ENCODE measurements around the gene SERPINA5. TPM values are rescaled to one million over a fixed set of nuclear protein-coding genes. Genes with fewer than 3 reads are reported as not detected.

SERPINA5 gene
- total and polyA plus RNA-seq, 2 of the 8 experiments (the other 6 are each of a cell fraction or from before 2014, with no cell fraction given) = 1.8 to 1.9 TPM

DNA sequence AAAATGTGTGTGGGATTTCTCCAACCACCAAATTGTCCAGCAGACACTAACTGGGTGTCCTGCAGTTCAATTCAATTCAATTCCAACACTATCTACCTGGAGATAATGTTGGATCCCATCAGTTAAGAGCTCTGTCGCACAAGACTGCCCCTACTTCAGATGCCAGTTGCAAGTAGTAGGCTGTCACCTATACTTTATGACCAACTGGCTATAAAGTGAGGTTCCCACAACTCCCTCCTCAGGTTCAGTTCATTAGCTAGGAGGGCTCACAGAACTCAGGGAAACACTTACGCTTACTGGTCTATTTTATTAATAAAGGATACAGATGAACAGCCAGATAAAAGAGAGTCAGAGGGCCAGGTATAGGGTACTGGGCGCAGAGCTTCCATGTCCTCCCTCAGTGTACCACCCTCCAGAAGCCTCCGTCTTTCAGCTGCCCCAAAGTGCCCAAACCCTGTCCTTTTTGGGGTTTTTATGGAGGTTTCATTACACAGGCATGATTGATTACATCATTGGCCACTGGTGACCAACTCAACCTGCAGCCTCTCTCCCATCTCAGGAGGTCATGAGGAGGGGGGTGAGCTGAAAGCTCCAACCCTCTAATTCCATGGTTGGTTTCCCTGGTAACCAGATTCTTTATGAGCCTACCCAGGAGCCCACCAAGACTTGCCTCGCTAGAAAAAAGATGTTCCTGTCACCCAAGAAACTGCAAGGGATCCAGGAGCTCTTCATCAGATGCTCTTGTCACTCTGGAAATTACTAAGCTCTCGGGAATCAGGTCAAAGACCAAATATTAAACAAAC lies 7.5 kb upstream of the SERPINA5 start:
- Histone ChIP-seq H3K56ac (replicated peaks; ENCODE audit: insufficient read length, low read depth, low read length) (no peak overlapping the region), H3K79me2 (ENCODE audit: control insufficient read depth in 1 of 2, insufficient read depth in 2 of 2, low read length in 2 of 2) (no peaks in the 10 kb centered on the region), H3K4me2 (ENCODE audit: insufficient read depth in 1 of 2, low read depth in 2 of 2, low read length in 2 of 2) (no peak overlapping the region), H3K4ac (replicated peaks; ENCODE audit: insufficient read length, low read depth, low read length) (no peak overlapping the region), H4K20me1 (replicated peaks in 1 of 2; ENCODE audit: control insufficient read depth in 1 of 2, insufficient read depth in 2 of 2, low read length in 2 of 2) (no peaks in the 10 kb centered on the region), H3K36me3 (ENCODE audit: control insufficient read depth in 2 of 4, insufficient read depth in 4 of 4, low read length in 3 of 4) (no peaks in the 10 kb centered on the region), H2BK120ac (replicated peaks; ENCODE audit: low read depth, low read length) (no peak overlapping the region), H3K18ac (ENCODE audit: extremely low read depth, low read length) (no peak overlapping the region), H4K5ac (ENCODE audit: insufficient read length, low read depth, low read length) (no peak overlapping the region), H3K79me1 (ENCODE audit: low read depth, low read length) (no peaks in the 10 kb centered on the region), H3K14ac (ENCODE audit: insufficient read length) (no peak overlapping the region), H2AK5ac (ENCODE audit: low read depth, low read length) (no peak overlapping the region), H2AFZ (ENCODE audit: low read length) (no peak overlapping the region), H3K9ac (replicated peaks in 1 of 4; ENCODE audit: extremely low read depth in 1 of 4, low read depth in 3 of 4, low read length in 3 of 4) (no peak overlapping the region), H4K91ac (replicated peaks; ENCODE audit: insufficient read length, low read length) (no peak overlapping the region), H2BK20ac (ENCODE audit: low read length) (no peak overlapping the region), H2BK5ac (ENCODE audit: low read depth, low read length) (no peak overlapping the region), H3K4me3 (ENCODE audit: extremely low read depth in 1 of 4, insufficient read depth in 2 of 4, low read depth in 3 of 4, low read length in 4 of 4) (no peak overlapping the region), H3K27me3 (replicated peaks in 1 of 4; ENCODE audit: control insufficient read depth in 3 of 4, extremely low read depth in 1 of 4, insufficient read depth in 3 of 4, low read length in 3 of 4) (peaks cover 0 to 2% (median 0%) of the 10 kb centered on the region in 4 experiments; a peak in 2 of 7 replicates), H3K23me2 (ENCODE audit: low read depth, low read length) (peaks cover 3% of the 10 kb centered on the region; the same call in 1 of the 2 replicates), H4K8ac (ENCODE audit: extremely low read depth, insufficient read depth, low read length) (no peak overlapping the region), H2BK15ac (ENCODE audit: low read length) (no peak overlapping the region), H3K4me1 (replicated peaks in 1 of 4; ENCODE audit: control insufficient read depth in 3 of 4, insufficient read depth in 4 of 4, low read length in 3 of 4) (no peaks in the 10 kb centered on the region), H3K23ac (ENCODE audit: insufficient read length) (no peak overlapping the region), H3K9me3 (ENCODE audit: insufficient read depth in 2 of 2, low read depth in 1 of 2, low read length in 1 of 2) (peaks cover 3% of the 10 kb centered on the region in 2 experiments; a peak in 1 of 4 replicates), H2BK12ac (ENCODE audit: low read depth, low read length) (no peak overlapping the region), H3K27ac (ENCODE audit: low read depth, low read length) (no peak overlapping the region)
- 93% methylated on average over 6 of the region's 6 CpGs; no CpG with 5 or more reads in 1 of the 2 experiments for WGBS, 2 experiments (ENCODE audit: extremely low coverage in 1 of 2, insufficient coverage in 1 of 2, insufficient read length in 1 of 2, insufficient replicate concordance in 2 of 2, low coverage in 1 of 2, low lambda C conversion rate in 2 of 2, missing lambda C conversion rate in 1 of 2)
- ChIA-PET POLR2A (ENCODE audit: partially characterized antibody) (interaction anchor here (0.7 kb wide), 1 partner anchor 24 kb away, joined by 3 read pairs; no protein-coding TSS in a partner anchor), CTCF (ENCODE audit: partially characterized antibody) (no interaction called here)
- no peak for DNase-seq (ENCODE audit: low read depth in 1 of 2, low spot score in 2 of 2)
- no peak for FAIRE-seq
- TF ChIP-seq SP2 (IDR thresholded peaks at IDR 0.05; ENCODE audit: low read length) = no peak
- TF ChIP-seq KDM5A (IDR thresholded peaks at IDR 0.05; ENCODE audit: low read length) = no peak
- TF ChIP-seq EGR1 (IDR thresholded peaks at IDR 0.05; ENCODE audit: borderline replicate concordance, low read depth, low read length) = no peak
- no peak for TF ChIP-seq BRCA1 (IDR thresholded peaks at IDR 0.05; ENCODE audit: low read depth, low read length)
- TF ChIP-seq RAD21 (IDR thresholded peaks at IDR 0.05 in 1 of 2, conservative IDR thresholded peaks at IDR 0.05 in 1 of 2; ENCODE audit: low read depth in 2 of 2, low read length in 2 of 2) = no peak
- no peak for TF ChIP-seq JUND (IDR thresholded peaks at IDR 0.05; ENCODE audit: low read length)
- TF ChIP-seq SIX5 (IDR thresholded peaks at IDR 0.05; ENCODE audit: low read depth, low read length) = no peak
- TF ChIP-seq RFX5 (IDR thresholded peaks at IDR 0.05; ENCODE audit: borderline replicate concordance, low read depth, low read length) = no peak
- no peak for TF ChIP-seq POLR2AphosphoS5 (IDR thresholded peaks at IDR 0.05; ENCODE audit: low read depth, low read length)
- no peak for TF ChIP-seq CTBP2 (IDR thresholded peaks at IDR 0.05; ENCODE audit: borderline replicate concordance, insufficient read depth, insufficient read length, low read length)
- TF ChIP-seq TEAD4 (IDR thresholded peaks at IDR 0.05; ENCODE audit: low read depth, low read length) = no peak
- TF ChIP-seq NRF1 (IDR thresholded peaks at IDR 0.05; ENCODE audit: low read depth, low read length) = no peak
- TF ChIP-seq SUZ12 (IDR thresholded peaks at IDR 0.05; ENCODE audit: low read length) = no peak
- TF ChIP-seq YY1 (IDR thresholded peaks at IDR 0.05; ENCODE audit: low read depth, low read length) = no peak

Measured in H1 (cell line).